ENCODE results near the gene CEMIP2. TPM values are rescaled to one million over a fixed set of nuclear protein-coding genes. Genes with fewer than 3 reads are reported as not detected.

The CEMIP2 gene
- polyA plus RNA-seq, 3 donors from 2014 or later = 16.9 to 32.7 (median 21.8) TPM

- peaks cover 54 to 64% of the 10 kb centered on the region in 2 donors for H3K4me1 Mint-ChIP-seq
- peaks cover 9 to 16% (median 15%) of the 10 kb centered on the region in 3 donors for H3K27me3 Mint-ChIP-seq (ENCODE audit: low read depth in 3 of 3)
- H3K9me3 Mint-ChIP-seq = no peaks in the 10 kb centered on the region
- H3K36me3 Mint-ChIP-seq = no peaks in the 10 kb centered on the region
- DNase-seq = no peak
- H3K4me3 Mint-ChIP-seq = peak overlapping the region; percentile 92 to 96 (median 94)
- H3K27ac Mint-ChIP-seq = peak overlapping the region; percentile 93 to 98 (median 96)
Measured at GRCh38 chr9:71767776-71768321, 464 bp downstream of the CEMIP2 start.

- Mint-ChIP-seq H3K9me3 (no peaks in the 10 kb centered on the region), H3K27me3 (ENCODE audit: low read depth in 3 of 3) (peaks cover 9 to 16% (median 15%) of the 10 kb centered on the region in 3 donors), H3K36me3 (no peaks in the 10 kb centered on the region), H3K4me3 (peak overlapping the region; percentile 92 to 96 (median 94)), H3K27ac (peak overlapping the region; percentile 93 to 98 (median 96)), H3K4me1 (peaks cover 59 to 70% of the 10 kb centered on the region in 2 donors)
- DNase-seq = no peak
Measured at GRCh38 chr9:71767163-71767775, 1.0 kb downstream of the CEMIP2 start.

GRCh38 chr9:71766663-71767062 is 1.6 kb downstream of the CEMIP2 start:
- Mint-ChIP-seq H3K4me3 (peak overlapping the region; percentile 92 to 96 (median 94)), H3K27me3 (ENCODE audit: low read depth in 3 of 3) (peaks cover 9 to 16% (median 15%) of the 10 kb centered on the region in 3 donors), H3K27ac (peak overlapping the region; percentile 93 to 98 (median 96)), H3K4me1 (peaks cover 65 to 76% of the 10 kb centered on the region in 2 donors), H3K9me3 (no peaks in the 10 kb centered on the region), H3K36me3 (no peaks in the 10 kb centered on the region)
- DNase-seq = no peak

GRCh38 chr9:71765693-71766092 is 2.6 kb downstream of the CEMIP2 start:
- Mint-ChIP-seq H3K4me1 (peaks cover 75 to 86% of the 10 kb centered on the region in 2 donors), H3K9me3 (no peaks in the 10 kb centered on the region), H3K36me3 (no peaks in the 10 kb centered on the region), H3K27ac (peak overlapping the region in 5 of 6 donors; percentile 33 to 61 (median 36)), H3K27me3 (ENCODE audit: low read depth in 3 of 3) (peaks cover 9 to 19% (median 15%) of the 10 kb centered on the region in 3 donors), H3K4me3 (peak overlapping the region; percentile 92 to 96 (median 94))
- no peak for DNase-seq

- Mint-ChIP-seq H3K27ac (peak overlapping the region in 3 of 6 donors; percentile 39 to 77 (median 47)), H3K4me3 (peak overlapping the region; percentile 27 to 94 (median 54)), H3K9me3 (no peaks in the 10 kb centered on the region), H3K36me3 (no peaks in the 10 kb centered on the region), H3K4me1 (peaks cover 76 to 87% of the 10 kb centered on the region in 2 donors), H3K27me3 (ENCODE audit: low read depth in 3 of 3) (peaks cover 9 to 19% (median 13%) of the 10 kb centered on the region in 3 donors)
- DNase-seq = no peak
Measured at GRCh38 chr9:71764891-71765290, 3.4 kb downstream of the CEMIP2 start.

- Mint-ChIP-seq H3K27ac (peak overlapping the region in 5 of 6 donors; percentile 4 to 56 (median 47)), H3K36me3 (no peaks in the 10 kb centered on the region), H3K9me3 (no peaks in the 10 kb centered on the region), H3K4me1 (peaks cover 73 to 84% of the 10 kb centered on the region in 2 donors), H3K27me3 (ENCODE audit: low read depth in 3 of 3) (peaks cover 7 to 19% (median 14%) of the 10 kb centered on the region in 3 donors), H3K4me3 (peak overlapping the region; percentile 27 to 94 (median 54))
- DNase-seq = no peak
Measured at GRCh38 chr9:71764463-71764862, 3.9 kb downstream of the CEMIP2 start.

GRCh38 chr9:71763832-71764231 is 4.5 kb downstream of the CEMIP2 start:
- no peaks in the 10 kb centered on the region for H3K36me3 Mint-ChIP-seq
- peaks cover 7 to 14% (median 13%) of the 10 kb centered on the region in 3 donors for H3K27me3 Mint-ChIP-seq (ENCODE audit: low read depth in 3 of 3)
- peak overlapping the region; percentile 19 to 94 (median 54) for H3K4me3 Mint-ChIP-seq
- peaks cover 79 to 86% of the 10 kb centered on the region in 2 donors for H3K4me1 Mint-ChIP-seq
- H3K27ac Mint-ChIP-seq = peak overlapping the region in 4 of 6 donors; percentile 4 to 31 (median 22)
- no peaks in the 10 kb centered on the region for H3K9me3 Mint-ChIP-seq
- DNase-seq = no peak

GRCh38 chr9:71762900-71763653 is 5.2 kb downstream of the CEMIP2 start:
- Mint-ChIP-seq H3K4me3 (peak overlapping the region; percentile 2 to 94 (median 38)), H3K36me3 (no peaks in the 10 kb centered on the region), H3K9me3 (no peaks in the 10 kb centered on the region), H3K27ac (peak overlapping the region in 3 of 6 donors; percentile 8 to 55 (median 14)), H3K27me3 (ENCODE audit: low read depth in 3 of 3) (peaks cover 7 to 14% (median 10%) of the 10 kb centered on the region in 3 donors), H3K4me1 (peaks cover 86 to 93% of the 10 kb centered on the region in 2 donors)
- DNase-seq = no peak

GRCh38 chr9:71761938-71762353 is 6.4 kb downstream of the CEMIP2 start:
- peak overlapping the region in 3 of 6 donors; percentile 6 to 53 (median 23) for H3K27ac Mint-ChIP-seq
- H3K27me3 Mint-ChIP-seq (ENCODE audit: low read depth in 3 of 3) = peaks cover 3 to 4% (median 3%) of the 10 kb centered on the region in 3 donors
- H3K4me1 Mint-ChIP-seq = peaks cover 91 to 95% of the 10 kb centered on the region in 2 donors
- H3K36me3 Mint-ChIP-seq = no peaks in the 10 kb centered on the region
- peak overlapping the region in 3 of 5 donors; percentile 5 to 47 (median 29) for H3K4me3 Mint-ChIP-seq
- H3K9me3 Mint-ChIP-seq = no peaks in the 10 kb centered on the region
- no peak for DNase-seq

- Mint-ChIP-seq H3K36me3 (no peaks in the 10 kb centered on the region), H3K4me1 (peaks cover 89 to 95% of the 10 kb centered on the region in 2 donors), H3K9me3 (no peaks in the 10 kb centered on the region), H3K27ac (peak overlapping the region in 3 of 6 donors; percentile 8 to 74 (median 73)), H3K27me3 (ENCODE audit: low read depth in 3 of 3) (peaks cover 0 to 8% (median 7%) of the 10 kb centered on the region in 3 donors), H3K4me3 (no peak overlapping the region)
- DNase-seq = no peak
Measured at GRCh38 chr9:71760901-71761300, 7.4 kb downstream of the CEMIP2 start.

GRCh38 chr9:71758785-71759184 is 9.5 kb downstream of the CEMIP2 start:
- Mint-ChIP-seq H3K36me3 (no peaks in the 10 kb centered on the region), H3K4me1 (peaks cover 83 to 89% of the 10 kb centered on the region in 2 donors), H3K4me3 (peak overlapping the region in 1 of 5 donors; percentile 42), H3K9me3 (no peaks in the 10 kb centered on the region), H3K27ac (peak overlapping the region in 1 of 6 donors; percentile 1), H3K27me3 (ENCODE audit: low read depth in 3 of 3) (peaks cover 0 to 8% (median 7%) of the 10 kb centered on the region in 3 donors)
- DNase-seq = no peak

- peaks cover 78 to 84% of the 10 kb centered on the region in 2 donors for H3K4me1 Mint-ChIP-seq
- no peak for DNase-seq
- H3K27me3 Mint-ChIP-seq (ENCODE audit: low read depth in 3 of 3) = peaks cover 0 to 8% (median 7%) of the 10 kb centered on the region in 3 donors
- peak overlapping the region in 2 of 5 donors; percentile 8 to 11 for H3K4me3 Mint-ChIP-seq
- H3K9me3 Mint-ChIP-seq = no peaks in the 10 kb centered on the region
- peak overlapping the region in 1 of 6 donors; percentile 1 for H3K27ac Mint-ChIP-seq
- no peaks in the 10 kb centered on the region for H3K36me3 Mint-ChIP-seq
Measured at GRCh38 chr9:71758277-71758676, 10.0 kb downstream of the CEMIP2 start.

- peak overlapping the region in 2 of 5 donors; percentile 8 to 48 for H3K4me3 Mint-ChIP-seq
- H3K27me3 Mint-ChIP-seq (ENCODE audit: low read depth in 3 of 3) = peaks cover 0 to 8% (median 7%) of the 10 kb centered on the region in 3 donors
- H3K9me3 Mint-ChIP-seq = no peaks in the 10 kb centered on the region
- H3K4me1 Mint-ChIP-seq = peaks cover 78 to 84% of the 10 kb centered on the region in 2 donors
- no peaks in the 10 kb centered on the region for H3K36me3 Mint-ChIP-seq
- DNase-seq = no peak
- H3K27ac Mint-ChIP-seq = peak overlapping the region in 3 of 6 donors; percentile 28 to 71 (median 37)
Measured at GRCh38 chr9:71756753-71757152, 11.6 kb downstream of the CEMIP2 start.
